Stimulated activated CD4-positive, alpha-beta T cell treated with anti-CD3 and anti-CD28 coated beads, TNF-alpha, amount 100 ng/mL, for 4 hours (primary cell): ENCODE measurements around the gene IQCE.

ENCODE experiments used
- DNase-seq, 3 experiments: peaks; one replicate each; pipeline ENCODE4 v3.0.0-alpha.2; 2020; ENCODE audit warnings: low read depth in 3 of 3

IQCE gene

GRCh38 chr7:2558629-2559282 is at the start of gene IQCE:
Gene IQCE (plus strand): TSS chr7:2558979. CDS start chr7:2559182, 203 bp downstream.
- peak; percentile 81 to 91 (median 83) for DNase-seq

GRCh38 chr7:2509298-2509906 is 49.4 kb upstream of the IQCE start:
- DNase-seq: no peak

- DNase-seq: no peak
Measured at GRCh38 chr7:2510130-2510776, 48.5 kb upstream of the IQCE start.

DNA sequence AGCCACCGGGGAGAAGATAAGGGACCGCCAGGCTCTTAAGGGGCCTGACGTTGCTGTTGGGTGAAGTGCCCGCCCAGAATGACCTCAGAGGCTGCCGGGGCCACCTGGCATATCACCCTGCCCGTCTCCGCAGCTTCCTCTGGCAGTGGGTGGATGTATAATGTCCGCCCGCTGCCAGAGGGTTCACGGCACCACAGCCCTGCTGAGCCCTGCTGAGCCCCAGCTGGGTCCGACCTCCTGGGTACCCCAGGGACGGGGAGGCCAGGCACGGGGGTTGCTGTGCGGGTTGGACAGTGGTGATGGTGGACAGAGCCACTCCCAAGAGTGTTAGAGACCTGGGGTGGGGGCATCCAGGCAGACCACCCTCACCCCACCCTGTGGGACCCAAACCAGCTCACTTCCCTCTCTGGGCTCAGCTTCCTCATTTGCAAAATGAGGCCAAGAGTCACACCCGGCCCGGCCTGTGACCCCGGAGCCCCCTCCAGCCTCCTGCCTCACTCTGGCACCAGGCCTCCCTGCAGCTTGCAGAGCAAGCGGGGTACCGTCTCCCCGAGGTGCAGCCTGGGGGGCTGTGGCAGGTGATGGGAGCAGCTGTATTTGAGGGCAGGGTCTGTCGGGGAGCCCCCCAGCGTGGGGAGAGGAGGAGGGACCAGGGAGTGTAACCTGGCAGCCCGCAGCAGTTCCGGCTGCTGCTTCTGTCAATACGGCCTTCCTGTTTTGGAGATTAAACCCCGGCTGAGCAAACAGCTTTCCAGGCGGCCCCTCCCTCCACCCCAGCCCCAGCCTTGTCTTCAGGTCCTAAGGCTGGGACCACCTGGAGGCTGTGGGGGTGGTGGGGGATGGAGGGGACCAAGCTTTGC is 47.6 kb upstream of the IQCE start:
- peak in 1 of 3 experiments; percentile 22 for DNase-seq

DNA sequence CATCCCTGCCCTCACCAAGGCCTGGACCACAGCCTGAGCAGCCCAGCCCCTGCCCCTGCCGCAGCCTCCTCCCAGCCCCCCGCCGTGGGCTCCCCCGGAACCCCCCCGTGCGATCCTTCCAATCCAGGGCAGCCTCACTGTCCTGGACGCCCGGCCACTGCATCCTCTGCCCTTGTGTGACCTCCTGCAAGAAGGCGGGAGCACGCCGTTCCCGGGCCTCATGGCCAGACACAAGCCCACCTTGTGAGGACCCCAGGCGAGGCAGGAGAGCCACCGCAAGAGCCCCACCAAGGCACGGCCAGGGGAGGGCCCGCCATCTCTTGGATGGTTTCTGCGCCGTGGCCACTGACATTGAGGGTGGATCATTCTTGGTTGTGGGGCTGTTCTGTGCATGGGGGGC is 47.0 kb upstream of the IQCE start:
- no peak for DNase-seq

DNA sequence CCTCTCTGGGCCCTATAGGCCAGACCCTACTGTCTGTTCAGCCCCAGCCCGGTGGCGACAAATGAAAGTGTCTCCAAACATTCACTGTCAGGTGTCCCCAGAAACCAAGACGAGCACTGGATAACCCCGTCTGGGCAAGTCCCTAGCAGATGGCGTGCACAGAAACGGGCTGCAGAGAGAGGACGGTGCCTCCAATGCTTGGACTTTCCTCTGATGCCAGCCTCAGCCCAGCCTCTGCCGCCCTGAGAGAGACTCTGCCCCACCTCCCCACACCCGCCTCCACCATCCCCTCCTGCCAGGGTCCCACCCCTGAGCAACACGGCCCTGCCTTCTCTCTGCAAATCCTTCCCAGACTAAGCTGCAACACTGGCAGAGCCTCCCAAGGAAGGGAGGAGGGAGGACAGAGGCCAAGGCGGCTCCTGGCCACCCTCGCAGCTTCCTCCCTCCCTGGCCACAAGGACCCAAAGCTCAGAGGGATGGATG is 46.6 kb upstream of the IQCE start:
- no peak for DNase-seq

- no peak for DNase-seq
Measured at GRCh38 chr7:2512713-2513112, 46.1 kb upstream of the IQCE start.

GRCh38 chr7:2513702-2514101 is 45.1 kb upstream of the IQCE start:
- no peak for DNase-seq

DNA sequence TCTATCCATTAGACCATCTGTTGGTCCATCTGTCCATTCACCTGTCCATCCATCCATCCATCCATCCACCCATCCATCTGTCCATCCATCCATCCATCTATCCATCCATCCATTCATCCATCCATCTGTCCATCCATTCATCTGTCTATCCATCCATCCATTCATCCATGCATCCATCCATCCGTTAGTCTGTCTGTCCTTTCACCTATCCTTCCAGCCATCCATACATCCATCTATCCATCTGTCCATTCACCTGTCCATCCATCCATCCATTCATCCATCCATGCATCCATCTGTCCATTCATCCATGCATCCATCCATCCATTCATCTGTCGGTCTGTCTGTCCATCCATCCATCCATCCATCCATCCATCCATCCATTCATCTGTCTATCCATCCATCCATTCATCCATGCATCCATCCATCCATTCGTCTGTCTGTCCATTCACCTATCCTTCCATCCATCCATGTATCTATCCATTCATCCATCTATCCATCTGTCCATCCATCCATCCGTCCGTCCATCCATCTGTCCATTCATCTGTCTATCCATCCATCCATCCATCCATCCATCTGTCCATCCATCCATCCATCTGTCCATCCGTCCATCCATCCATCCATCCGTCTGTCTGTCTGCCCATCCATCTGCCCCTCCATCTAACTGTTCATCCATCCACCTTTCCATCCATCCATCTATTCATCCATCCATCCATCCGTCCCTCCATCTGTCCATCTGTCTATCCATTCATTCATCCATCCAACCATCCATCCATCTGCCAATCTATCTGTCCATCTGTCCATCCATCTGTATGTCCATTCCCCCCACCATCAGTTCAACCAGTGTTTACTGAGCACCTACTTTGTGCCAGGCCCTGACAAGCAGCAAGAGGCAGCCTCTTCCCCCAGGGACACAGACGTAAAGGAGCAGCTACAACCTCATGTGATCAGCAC is 44.0 kb upstream of the IQCE start:
- DNase-seq: no peak

- no peak for DNase-seq
Measured at GRCh38 chr7:2515424-2516193, 43.2 kb upstream of the IQCE start.

DNA sequence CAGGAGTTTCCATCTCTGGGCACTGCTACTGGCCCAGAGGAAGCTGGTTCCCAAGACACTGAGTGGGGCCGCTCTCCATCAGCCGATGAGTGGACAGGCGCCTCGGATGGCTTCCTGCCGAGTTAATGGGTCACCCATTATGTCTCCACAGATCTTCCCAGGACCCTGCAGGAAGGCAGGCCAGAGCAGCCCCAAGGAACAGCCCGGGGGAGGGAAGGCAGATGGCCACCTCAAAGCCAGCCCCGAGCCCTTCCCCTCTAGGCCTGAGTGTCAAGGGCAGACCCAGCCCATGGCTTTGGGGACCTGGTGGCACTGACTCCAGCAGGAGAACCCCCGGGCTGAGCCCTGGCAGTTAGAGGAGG is 42.6 kb upstream of the IQCE start:
- no peak for DNase-seq

- no peak for DNase-seq
Measured at GRCh38 chr7:2517026-2517425, 41.8 kb upstream of the IQCE start.

DNA sequence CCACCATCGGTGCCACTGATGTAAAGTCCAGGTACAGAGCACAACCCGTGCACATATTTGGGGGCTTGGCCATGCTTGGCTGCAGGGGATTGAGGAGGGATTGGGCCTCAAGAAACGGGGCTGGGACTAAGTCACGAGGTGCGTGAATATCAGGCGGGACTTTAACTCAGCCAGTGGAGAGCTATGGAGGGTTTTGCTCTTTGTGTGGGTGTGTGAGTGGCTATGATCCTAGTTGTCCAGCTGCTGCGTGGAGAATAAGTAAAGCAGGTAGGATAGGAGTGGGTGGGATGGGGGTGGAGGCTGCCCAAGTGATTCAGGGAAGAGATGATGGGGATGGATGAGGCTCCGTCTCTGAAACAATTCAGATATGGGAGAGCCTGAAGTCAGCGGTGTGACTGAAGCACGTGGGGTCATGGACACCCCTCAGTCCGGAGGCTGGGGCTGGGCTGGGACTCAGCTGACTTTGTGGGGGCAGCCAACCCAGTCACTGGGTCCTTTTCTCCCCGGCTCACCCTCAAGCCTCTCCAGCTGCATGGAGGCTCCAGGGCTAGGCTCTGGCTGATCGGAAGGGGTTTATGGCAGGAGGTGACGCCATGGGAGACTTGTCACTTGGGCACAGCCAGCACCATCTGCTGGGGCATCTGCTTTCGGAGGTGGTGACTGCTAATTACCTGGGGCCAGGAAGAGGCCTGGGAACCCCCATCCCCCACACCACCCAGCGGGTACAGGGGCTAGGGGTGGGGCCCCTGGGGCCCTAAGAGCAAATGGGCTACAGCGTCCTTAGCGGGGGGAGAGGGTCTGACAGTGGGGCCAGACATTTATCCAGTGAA is 40.9 kb upstream of the IQCE start:
- DNase-seq: no peak

GRCh38 chr7:2518737-2519118 is 40.1 kb upstream of the IQCE start:
- DNase-seq: no peak

DNA sequence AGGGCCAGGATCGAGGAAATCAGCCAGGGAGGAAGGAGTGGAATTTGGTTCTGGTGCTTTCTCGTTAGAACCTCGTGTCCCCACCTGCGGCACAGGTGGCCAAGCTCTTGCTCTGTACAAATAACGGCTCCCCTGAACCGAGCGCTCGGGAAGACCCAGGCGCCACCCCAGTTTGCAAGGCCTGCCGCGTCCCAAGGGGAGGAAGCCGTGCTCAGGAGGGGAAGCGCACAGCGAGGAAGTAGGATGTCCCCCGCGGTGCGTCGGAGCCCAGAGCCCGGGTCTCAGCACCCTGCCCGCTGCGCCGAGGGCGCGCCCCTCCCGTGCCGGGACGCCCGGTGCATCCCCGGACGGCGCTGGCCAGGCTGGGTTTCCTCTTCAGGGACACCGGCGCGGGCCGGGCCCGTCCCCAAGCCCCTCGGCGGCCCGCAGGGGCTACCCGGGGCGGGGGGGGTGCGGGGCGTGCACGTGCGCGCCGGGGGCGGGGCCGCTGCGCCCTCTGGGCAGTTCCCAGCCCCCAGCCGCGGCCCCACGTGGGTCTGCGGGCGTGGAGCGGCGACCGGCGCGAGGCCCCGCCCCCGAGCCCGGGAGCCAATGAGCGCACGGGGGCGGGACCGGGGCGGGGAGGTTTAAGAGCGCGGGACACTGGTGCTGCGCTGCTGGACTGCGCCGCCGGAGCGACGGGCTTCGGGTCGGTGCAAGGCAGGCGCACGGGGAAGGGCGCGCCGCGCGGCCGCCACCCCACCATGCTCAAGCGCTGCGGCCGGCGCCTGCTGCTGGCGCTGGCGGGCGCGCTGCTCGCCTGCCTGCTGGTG is 39.5 kb upstream of the IQCE start, which contains the start of gene LFNG:
Gene LFNG (plus strand): TSS at position 656 of the 812 bp plus-strand sequence. CDS start 88 bp downstream, at position 744.
- peak; percentile 71 to 77 (median 72) for DNase-seq

GRCh38 chr7:2520131-2520760 is 38.5 kb upstream of the IQCE start:
- DNase-seq: no peak

- DNase-seq: no peak
Measured at GRCh38 chr7:2520761-2521290, 38.0 kb upstream of the IQCE start.

- no peak for DNase-seq
Measured at GRCh38 chr7:2521341-2521745, 37.4 kb upstream of the IQCE start.
